Kidney tubule cell (primary cell): Measurements from ENCODE around the gene SMIM12.

Source experiments
- DNase-seq: peaks from one replicate; pipeline ENCODE4 v3.0.0-alpha.2; 2018; ENCODE audit warnings: low spot score

The SMIM12 gene, protein sequence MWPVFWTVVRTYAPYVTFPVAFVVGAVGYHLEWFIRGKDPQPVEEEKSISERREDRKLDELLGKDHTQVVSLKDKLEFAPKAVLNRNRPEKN

DNA sequence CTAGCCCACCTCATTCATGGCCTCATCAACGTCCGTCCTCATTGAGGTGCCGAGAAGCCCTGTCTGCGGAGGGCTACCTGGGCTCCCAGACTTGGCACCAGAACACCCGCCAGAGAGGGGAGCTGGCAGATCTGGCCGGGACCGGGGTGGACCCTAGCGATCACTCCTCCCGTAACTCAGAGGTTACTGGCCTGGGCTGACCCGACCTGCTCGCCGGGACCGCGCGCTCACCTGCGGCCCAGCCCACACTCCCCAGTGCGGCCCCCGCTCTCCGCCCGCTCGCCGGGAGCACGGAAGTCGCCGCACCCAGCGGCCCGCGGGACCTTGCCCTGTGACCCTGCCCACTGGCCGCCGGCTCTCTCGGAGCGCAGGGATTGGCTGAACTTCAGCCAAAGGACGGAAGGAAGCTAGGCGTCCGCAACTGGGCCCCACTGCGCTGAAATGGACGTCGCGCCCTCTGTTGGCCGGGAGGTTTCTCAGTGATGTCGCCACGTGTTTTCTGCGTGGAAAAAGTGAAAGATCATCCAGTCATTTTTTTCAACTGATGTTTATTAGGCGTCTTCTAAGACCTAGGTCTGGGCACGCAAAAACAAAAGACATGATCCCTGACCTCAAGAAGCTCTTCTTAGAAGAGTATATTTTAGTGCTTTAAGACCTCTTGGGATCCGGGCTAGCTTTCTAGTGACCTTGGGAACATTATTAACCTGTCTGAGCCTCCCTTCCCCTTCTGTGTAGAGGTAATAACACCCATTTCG is at the start of gene SMIM12:
Gene SMIM12 (minus strand): TSS at position 304 of the 755 bp plus-strand sequence. CDS start 3,772 bp downstream, outside the sequence.
- peak; percentile 95 for DNase-seq

DNA sequence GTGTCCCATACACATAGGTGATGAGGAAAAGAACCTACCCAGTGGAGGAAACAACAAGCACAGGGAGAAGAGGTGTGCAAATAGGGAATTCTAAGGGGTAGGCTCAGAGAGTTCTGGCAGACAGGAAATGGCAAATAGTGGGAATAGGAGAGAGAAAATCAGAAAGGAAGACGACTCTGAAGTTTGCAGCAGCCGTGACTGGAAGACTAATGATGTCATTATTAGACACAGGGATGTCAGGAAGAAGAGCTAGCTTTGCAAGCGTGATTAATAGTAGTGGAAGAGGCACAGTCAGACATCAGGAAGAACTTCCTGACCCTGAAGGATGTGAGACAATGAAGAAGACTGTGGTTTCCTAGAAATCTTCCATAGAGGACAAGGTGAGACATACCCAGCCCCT is 48.8 kb upstream of the SMIM12 start:
- no peak for DNase-seq

DNA sequence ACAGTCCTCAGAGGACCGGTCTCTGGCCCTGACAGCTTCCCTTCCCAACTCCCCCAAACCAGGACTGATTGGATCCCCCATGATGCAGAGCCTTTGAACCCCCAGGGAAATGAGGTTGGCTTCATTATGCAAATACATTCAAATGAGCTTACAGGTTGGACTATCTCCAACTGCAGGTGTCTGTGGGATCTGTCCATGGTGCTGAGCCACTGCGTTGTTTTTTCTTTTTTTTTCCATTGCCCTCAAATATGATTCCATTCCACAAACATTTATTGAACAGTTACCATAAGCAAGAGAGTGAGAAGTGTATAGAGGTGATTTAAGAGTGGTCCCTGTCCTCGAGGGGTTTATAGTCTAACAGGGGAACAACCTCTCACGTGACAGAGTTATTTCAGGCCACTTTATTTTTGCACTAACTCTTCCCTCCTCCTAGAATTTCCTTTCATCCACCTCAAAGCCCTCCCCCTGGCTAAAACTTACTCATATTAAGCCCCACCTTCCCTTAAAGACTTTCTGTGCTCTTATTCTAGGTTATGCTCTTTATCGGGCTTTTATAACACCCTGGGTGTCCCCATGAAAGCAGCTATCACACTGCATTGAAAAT is 48.0 kb upstream of the SMIM12 start:
- DNase-seq, result no peak

DNA sequence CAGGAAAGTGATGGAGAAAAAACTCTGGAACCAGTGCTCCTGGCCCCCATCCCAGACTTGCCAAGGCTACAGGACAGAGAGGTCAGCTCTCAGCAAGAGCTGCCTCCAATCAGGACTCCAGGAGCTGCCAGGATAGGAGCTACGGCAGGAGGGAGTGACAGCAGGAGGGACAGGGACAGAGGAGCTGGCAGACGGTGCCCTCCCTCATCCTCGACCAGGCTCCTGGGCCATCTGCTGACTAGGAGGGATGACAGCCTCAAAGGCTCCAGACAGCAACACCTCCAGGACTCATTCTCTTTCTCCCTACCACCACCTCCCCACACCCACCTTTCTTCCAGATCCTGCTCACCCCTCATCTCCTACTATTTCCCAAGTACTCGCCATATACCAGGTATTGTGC is 47.2 kb upstream of the SMIM12 start:
- no peak for DNase-seq

DNA sequence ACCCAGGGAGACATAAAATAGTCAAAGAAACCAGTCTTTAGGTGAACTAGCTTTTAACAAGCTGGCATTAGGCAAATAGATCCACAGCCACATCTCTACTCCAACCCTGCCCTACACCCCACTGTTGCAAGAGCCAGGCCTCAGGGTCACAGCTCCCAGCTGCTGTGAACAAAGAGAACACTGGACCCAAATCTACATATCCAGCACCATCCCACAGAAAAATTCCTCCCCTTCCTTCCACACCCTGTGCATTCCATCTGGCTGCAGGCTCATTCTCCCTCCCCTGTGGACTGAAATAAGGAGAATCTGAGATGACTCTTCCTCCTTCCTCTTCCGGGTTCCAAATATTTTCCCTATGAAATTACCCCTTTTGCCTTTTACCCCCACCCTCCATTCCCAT is 46.7 kb upstream of the SMIM12 start:
- no peak for DNase-seq

DNA sequence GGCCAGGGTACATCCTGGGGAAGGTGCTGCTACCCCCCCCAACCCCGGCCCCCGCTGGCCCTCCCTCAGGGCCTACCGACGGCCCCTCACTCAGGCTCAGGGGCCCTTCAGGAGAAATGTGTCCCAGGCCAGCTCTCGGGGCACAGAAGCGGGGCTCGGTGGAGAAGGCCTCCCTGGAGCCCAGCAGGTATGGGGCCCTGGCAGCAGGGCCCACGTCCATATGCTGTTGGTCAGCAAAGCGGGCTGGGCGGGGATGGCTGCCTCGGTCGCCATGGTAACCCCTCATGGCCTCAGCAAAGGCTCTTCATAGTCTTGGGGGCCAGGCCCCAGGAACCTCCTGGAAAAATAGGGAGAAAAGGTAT is 45.5 kb upstream of the SMIM12 start:
- DNase-seq, result no peak

DNA sequence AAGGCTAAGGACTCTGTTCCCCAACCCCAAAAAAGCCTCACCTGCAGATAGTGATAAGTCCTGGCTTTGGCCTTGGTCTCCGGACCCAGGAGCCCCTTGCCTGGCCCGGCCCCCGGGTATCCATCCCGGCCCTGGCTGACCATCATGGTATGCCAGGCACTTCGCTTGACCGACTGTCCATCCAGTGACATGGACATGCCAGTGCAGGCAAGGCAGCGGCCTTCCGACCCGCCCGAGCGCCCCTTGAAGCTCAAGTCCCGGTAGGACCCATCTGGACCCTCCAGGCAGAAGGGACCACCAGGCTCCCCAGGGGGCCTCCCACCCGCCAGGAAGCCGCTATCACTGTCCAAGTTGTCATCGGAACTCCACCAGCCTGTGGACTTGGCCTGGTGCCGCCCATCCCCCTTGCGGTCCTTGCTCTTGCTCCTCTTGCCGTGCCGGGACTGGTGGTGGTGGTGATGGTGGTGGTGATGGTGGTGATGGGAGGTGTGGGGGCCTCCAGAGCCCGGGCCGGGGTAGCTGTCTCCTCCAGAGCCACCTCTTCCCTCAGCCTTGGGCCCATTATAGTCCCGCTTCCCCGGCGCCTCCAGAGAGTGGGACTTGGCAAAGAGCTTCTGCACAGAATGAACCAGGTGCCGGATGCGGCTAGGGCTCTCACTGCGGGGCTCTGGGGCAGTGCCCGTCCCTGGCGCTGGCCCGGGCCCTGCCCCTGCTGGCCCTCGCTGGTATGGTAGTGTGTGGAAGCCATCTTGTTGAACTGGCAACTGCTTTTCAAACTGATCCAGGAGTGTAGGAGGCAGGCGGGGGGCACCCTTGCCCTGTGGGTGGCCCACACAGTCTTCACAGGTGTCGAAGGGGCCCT is 44.9 kb upstream of the SMIM12 start:
- no peak for DNase-seq

DNA sequence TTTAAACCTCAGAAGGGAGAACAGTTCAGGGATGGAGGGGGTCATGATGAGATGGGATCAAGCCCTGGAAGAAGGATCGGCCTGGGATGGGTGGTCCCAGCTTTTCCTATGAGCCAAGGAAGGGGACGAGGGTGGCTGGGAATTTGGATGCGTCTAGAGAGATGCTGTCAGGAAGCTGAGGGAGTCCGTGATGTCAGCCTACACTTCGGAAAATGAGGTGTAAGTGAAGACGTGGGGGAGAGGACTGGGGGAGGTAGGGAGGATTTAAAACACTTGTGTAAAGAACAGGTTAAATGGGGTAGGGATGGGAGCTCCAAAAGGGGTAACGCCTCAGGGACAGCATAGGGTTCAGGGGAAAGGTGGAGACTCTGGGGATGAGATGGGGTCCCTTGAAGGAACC is 42.4 kb upstream of the SMIM12 start:
- DNase-seq, result no peak

DNA sequence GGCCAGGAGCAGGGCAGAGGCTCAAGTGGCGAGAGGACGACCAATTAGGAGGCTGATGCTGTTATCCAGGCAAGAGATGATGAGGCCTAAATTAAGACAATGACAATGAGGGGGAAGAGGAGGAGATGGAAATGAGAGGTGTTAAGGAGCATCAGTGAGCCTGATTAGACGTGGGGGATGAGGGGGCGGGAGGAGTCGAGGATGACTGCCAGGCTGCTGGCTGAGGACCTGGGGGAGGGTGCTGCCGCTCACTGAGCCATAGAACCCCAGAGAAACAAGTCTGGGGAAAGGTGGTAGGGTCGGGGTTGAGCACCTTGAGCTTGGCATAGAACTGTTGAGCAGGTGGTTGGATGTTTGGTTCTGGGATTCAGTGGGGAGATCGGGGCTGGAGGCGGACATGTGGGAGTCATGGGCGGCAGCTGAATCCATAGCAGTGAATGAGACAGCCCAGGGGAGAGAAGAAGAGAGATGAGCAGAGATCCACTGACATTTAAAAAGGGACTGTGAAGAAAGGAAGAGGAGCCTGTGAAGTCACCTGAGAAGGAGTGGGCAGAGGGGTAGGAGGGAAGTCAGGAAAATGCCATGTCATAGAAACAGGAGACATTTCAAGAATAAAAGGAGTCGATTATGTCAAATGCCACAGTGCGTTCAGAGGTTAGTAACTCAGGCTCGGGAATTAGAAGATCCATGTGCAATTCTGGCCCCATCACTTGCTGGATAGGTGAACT is 41.4 kb upstream of the SMIM12 start:
- no peak for DNase-seq

DNA sequence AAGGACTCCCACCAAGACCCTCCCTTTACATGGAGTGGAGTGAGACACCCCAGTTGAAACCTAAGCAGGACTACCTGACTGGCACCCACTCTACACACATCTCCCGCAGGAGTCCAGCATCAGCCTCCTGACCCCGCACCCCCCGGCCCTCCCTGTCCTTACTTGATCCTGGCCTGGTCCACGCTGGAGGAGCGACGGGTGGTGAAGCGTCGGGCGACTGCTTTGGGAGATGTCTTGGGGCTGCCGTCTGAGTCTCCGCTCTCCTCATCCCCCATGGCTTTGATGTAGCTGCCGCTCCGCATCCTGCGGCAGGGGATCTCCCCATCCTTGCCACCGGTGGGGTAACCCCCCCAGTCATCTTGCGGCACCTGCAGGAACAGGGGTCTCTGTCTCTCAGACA is 40.4 kb upstream of the SMIM12 start:
- DNase-seq, result no peak

DNA sequence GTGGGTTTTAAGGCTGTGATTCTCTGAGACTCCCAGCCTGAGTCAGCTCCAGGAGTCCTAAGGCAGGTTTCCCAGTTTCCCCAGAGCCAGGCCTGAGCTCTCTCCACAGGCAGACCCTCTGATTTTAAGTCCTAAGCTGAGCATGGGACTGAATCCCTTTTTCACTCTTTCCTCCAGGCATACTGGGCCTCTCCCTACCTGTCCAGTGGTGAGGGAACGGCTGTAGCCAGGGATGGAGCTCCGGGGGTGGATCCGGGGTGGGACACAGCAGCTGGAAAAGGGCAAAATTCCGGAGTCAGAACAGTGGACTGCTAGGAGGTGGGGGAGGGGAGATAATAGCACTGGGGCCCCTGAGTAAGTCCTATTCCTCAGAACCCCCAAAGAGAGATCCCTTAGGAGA is 39.9 kb upstream of the SMIM12 start:
- DNase-seq, result no peak

DNA sequence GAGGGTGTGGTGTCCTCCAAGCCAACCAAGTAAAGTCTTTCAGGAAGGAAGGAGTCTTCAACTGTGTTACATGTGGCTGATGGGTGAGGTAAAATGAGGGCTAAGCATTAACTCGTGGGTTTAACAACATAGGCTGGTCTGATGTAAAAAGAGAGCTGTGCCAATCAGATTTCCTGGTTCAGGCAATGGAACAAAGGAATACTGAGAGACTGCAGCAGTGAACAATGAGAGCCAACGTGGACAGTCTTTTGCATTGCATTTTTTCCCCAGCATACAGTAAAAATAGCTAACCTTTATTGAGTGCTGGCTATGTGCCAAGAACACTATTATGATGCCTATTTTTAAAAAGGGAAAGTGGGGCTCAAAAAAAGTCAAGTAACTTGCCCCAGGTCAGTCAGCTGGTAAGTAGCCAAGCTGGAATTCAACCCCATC is 38.8 kb upstream of the SMIM12 start:
- DNase-seq, result peak; percentile 9

DNA sequence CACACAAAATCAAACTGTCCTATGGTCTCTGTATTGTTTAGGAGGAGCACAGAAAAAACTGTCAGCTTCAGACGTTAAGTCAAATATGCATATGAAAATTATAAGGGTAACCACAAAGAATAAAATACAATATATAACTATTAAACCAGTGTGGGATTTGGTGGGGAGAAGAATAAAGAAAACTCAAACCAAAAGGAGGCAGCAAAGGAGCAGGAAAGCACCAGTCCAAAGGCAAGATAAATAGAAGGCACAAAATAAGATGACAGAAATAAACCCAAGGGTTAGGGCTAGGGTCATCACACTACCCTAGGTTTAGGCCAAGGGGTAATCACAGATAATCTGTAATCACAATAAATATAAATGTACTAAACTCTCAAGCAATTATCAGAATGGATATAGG is 37.1 kb upstream of the SMIM12 start:
- no peak for DNase-seq

DNA sequence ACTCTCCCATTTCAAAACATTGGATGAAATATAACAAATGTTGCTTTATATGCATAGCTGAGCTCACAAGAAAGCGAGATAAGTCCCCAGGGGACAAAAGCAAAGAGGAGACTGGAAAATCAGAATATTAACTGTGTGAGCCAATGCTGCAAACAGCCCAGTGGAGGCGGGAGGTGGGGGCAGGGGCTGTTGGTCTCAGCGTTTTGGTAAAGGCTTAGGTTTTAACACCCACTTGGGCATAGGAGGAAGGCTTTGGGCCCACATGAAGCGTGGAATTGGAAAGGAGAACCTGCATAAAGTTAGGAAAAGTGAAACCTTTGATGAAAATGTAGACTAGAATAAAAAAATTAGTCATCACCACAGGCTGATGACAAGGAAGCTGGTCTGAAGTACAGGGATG is 30.2 kb upstream of the SMIM12 start:
- DNase-seq, result no peak

DNA sequence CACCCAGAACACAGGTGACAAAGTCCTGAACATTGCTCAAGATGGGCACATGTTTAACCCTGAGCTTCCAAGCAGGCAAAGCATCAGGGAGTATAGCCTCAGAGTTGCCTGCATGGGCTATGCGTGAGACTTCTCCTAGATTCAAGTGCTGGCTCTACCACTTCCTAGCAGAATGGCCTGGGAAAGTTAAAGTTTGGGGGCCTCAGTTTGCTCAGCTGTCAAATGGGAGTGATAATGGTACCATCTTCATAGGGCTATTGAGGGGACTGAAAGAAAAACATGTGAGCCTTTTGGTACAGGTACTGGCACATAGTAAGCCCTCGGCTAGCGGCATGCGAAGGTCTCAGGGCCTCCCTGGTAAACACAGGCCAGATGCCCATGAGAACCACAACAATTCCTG is 28.0 kb upstream of the SMIM12 start:
- no peak for DNase-seq

DNA sequence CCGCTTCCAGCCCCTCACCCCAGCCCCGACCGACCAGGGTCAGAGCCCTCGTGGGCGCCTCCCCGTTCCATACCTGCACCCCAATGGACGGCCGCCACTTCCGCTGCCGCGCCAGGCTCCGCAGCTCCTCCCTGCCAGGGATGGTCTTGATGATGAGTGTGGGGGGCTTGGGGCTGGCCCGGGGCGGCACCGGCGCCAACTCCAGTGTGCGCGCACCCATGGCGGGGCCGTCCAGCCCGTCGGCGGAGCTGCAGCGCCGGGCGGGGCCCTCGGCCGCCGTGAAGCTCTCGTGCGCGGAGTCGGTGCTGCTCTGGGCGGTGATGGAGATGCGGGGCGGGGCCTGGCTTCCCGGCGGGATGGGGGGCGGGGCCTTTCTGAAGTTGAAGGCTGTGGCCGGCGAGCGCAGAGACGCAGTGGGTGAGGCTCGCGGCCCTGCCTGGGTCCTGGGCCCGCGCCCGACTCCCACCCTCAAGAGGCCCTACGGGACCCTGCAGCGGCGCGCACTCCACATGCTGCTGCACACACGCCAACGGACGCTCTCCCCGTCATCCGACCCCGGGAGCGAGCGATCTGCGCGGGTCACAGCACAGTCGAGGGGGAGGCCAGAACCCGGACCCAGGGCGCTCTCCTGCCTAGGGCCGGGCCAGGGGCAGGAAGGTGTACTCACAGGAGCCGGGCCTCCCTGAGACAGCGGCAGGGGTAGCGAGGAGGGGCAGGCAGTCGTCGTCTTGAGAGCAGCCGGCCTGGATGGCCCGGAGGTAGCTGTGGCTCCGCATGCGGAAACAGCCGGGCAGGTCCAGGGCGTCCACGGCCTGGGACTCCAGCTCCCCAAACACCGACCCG is 26.1 kb upstream of the SMIM12 start:
- DNase-seq, result no peak

DNA sequence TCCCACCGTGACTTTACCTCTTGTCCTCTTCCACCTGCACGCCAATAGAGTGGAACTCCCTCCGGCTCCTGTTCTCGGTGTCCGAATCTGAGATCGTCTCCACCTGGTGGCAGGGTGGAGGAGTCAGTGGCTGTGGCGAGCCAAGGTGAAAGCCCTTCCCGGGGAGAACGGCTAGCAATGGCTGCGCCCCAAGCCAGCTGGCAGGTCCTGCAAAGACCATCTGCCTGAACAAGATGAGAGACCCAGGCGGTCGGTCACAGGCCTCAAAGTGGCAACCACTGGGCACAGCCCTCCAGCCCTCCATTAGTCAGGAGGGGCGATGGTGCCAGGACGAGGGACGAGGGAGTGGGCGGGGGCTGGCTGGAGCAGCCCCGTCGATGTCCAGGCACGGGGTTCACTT is 25.4 kb upstream of the SMIM12 start:
- DNase-seq, result no peak

DNA sequence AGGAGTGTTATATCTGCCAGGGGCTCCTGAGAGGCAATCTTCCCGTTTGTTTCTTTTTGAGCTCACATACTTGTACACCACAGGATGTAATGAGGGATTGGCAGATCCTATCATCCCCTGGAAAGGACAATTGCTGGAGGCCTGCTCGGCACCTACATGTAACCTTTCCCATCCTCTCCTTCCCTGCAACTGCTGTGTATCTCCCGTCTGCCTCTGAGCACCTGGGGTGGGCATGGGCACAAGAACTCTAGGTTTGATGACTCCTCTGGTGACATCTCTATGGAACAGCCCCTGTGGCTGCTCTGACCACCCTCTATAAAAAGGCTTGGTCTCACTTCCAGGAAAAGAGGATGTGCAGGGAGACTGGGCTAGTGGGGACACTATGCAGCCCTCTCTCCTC is 25.0 kb upstream of the SMIM12 start:
- DNase-seq, result no peak

DNA sequence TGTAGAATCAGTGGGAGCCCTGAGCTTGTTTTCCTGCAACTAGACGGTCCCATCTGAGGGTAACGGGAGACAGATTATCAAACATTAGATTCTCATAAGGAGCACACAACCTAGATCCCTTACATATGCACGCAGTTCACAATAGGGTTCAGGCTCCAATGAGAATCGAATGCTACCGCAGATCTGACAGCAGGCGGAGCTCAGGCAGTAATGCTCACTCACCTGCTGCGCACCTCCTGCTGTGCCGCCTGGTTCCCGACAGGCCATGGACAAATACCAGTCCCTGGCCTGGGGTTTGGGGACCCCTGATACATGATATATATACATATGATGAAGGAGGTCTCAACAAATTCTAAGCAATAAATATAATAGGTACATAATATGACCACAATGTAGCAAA is 19.7 kb upstream of the SMIM12 start:
- no peak for DNase-seq

DNA sequence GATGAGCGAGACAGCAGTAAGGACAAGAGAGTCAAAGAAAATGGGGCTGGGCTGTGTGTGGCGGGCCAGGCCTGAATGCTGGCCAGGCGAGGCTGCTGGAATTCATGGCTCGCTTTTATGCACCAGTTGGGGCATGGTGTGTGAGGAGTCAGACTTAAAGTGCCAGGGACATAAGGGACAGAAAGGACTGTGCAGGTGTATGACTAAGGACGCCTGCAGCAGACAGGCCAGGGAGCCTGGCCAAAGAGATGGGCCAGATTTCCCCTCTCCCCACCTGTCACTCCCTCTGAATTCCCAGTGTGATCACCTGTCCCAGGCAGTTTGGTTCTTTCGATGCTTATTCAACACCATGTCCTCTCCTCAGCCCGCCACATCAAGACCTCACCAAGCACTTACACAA is 16.9 kb upstream of the SMIM12 start:
- no peak for DNase-seq

DNA sequence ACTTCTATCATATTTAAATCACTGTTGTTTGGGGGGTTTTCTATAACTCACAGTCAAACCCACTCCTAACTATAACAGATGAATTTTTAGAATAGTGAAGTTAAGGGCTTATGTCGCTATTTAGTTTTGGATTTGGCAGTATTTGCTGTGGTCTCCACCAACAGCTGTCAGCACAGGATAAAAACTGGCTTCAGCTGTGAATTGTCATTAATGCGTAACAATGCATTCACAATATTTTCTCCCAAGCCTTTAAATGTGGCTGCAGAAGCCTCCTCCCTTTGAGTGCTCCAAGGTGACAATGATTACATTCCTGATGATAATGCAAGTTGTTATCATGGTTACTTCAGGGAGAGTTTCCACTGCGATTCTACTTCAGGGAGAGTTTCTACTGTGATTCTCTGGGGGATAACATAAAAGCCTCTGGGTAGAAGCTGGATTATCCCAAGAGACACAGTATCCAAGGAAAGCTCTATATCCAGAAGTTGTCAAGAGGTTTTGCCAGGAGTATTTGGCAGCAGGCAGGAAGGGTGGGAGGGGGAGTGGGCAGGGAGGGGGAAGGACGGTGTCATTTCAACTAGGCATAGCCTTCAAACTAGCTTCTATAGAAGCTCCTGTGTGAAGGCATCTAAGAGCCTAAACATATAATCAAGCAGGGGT is 14.9 kb upstream of the SMIM12 start:
- DNase-seq, result no peak
